HepG2 (cell line): ENCODE results near the gene STIM1. TPM values are rescaled to one million over a fixed set of nuclear protein-coding genes. Genes with fewer than 3 reads are reported as not detected.

Experiments used
- NFIC ChIP-seq: IDR thresholded peaks from 2 replicates; pipeline ENCODE4 v1.6.1; 2012; ENCODE audit warnings: mild to moderate bottlenecking, low read length, inconsistent platforms
- NR2F6 ChIP-seq, 2 experiments: IDR thresholded peaks; 2 replicates each; pipeline ENCODE4 v1.6.1; 2016; ENCODE audit warnings: antibody characterized with exemption in 1 of 2, mild to moderate bottlenecking in 1 of 2
- PAF1 ChIP-seq: IDR thresholded peaks from 2 replicates; pipeline ENCODE4 v1.6.1; 2016; ENCODE audit warnings: missing genetic modification reagents, missing compliant biosample characterization
- RARA ChIP-seq: IDR thresholded peaks from 2 replicates; pipeline ENCODE4 v1.6.1; 2016; ENCODE audit warnings: missing genetic modification reagents, missing compliant biosample characterization
- THAP7 ChIP-seq: sonication (generic); formaldehyde crosslinking; IDR thresholded peaks from 2 replicates; pipeline ENCODE4 v1.8.1; 2023; ENCODE audit warnings: mild to moderate bottlenecking, missing genetic modification reagents
- ZNF609 ChIP-seq: sonication (generic); formaldehyde crosslinking; IDR thresholded peaks from 2 replicates; pipeline ENCODE4 v1.4.0; 2020; ENCODE audit warnings: mild to moderate bottlenecking, missing genetic modification reagents, borderline replicate concordance
- polyA plus RNA-seq, 8 experiments: library from polyadenylated mRNA; depleted of rRNA in 3 of 8; stranded (reverse) in 7 of 8; unstranded in 1 of 8; fragments of >200 nt; fragmentation: Illumina TruSeq in 4 of 8; extraction: Trizol in 4 of 8; gene quantifications; 2 replicates each; pipeline versions ENCODE4 v1.2.1 to v1.2.3, GENCODE V29; 2011 to 2016; ENCODE audit warnings: low read depth in 4 of 8, missing spikeins in 1 of 8, mixed read lengths in 1 of 8; ENCODE audit not compliant: insufficient read depth in 1 of 8
- total RNA-seq, 5 experiments: library from RNA; depleted of rRNA; stranded (reverse); fragments of >200 nt; fragmentation: Illumina TruSeq; extraction: Trizol; gene quantifications; 2 replicates each; pipeline ENCODE4 v1.2.3, GENCODE V29; 2016; ENCODE audit warnings: low read depth in 1 of 5
- TF ChIP-seq, protein P1 (sequence below): sonication (generic); formaldehyde crosslinking; IDR thresholded peaks from 2 replicates; pipeline ENCODE4 v1.4.0; 2020; ENCODE audit warnings: missing genetic modification reagents
- TF ChIP-seq, protein P2 (sequence below): sonication (generic); formaldehyde crosslinking; IDR thresholded peaks from 2 replicates; pipeline ENCODE4 v1.4.0; 2020; ENCODE audit warnings: missing genetic modification reagents

The STIM1 gene
- total and polyA plus RNA-seq, 2 of the 13 experiments (the other 11 are each of a cell fraction or from before 2014, with no cell fraction given): 19.2 to 28.5 TPM

GRCh38 chr11:3877364-3878257, 22.1 kb downstream of the STIM1 start (continued):
- 0 out of 2 replicates have a peak, but pooled peaks have one; percentile 39 for TF ChIP-seq ZNF609 (CRISPR knock-in tag)
- 0 out of 2 replicates have a peak, but pooled peaks have one; percentile 30 for TF ChIP-seq NFIC
- no peak for TF ChIP-seq NR2F6 (IDR thresholded peaks at IDR 0.05)
- TF ChIP-seq NR2F6 (CRISPR knock-in tag; IDR thresholded peaks at IDR 0.05): peak; percentile 49; the same call in 1 of the 2 replicates
- TF ChIP-seq THAP7 (CRISPR knock-in tag): no peak
- TF ChIP-seq, protein P1, sequence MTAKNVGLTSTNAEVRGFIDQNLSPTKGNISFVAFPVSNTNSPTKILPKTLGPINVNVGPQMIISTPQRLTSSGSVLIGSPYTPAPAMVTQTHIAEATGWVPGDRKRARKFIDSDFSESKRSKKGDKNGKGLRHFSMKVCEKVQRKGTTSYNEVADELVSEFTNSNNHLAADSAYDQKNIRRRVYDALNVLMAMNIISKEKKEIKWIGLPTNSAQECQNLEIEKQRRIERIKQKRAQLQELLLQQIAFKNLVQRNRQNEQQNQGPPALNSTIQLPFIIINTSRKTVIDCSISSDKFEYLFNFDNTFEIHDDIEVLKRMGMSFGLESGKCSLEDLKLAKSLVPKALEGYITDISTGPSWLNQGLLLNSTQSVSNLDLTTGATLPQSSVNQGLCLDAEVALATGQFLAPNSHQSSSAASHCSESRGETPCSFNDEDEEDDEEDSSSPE: no peak
- no peak for TF ChIP-seq PAF1 (CRISPR knock-in tag)
- TF ChIP-seq, protein P2, sequence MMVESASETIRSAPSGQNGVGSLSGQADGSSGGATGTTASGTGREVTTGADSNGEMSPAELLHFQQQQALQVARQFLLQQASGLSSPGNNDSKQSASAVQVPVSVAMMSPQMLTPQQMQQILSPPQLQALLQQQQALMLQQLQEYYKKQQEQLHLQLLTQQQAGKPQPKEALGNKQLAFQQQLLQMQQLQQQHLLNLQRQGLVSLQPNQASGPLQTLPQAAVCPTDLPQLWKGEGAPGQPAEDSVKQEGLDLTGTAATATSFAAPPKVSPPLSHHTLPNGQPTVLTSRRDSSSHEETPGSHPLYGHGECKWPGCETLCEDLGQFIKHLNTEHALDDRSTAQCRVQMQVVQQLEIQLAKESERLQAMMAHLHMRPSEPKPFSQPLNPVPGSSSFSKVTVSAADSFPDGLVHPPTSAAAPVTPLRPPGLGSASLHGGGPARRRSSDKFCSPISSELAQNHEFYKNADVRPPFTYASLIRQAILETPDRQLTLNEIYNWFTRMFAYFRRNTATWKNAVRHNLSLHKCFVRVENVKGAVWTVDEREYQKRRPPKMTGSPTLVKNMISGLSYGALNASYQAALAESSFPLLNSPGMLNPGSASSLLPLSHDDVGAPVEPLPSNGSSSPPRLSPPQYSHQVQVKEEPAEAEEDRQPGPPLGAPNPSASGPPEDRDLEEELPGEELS (CRISPR knock-in tag): peak; percentile 25; the same call in 1 of the 2 replicates
- peak; percentile 28 for TF ChIP-seq RARA (CRISPR knock-in tag)
- TF ChIP-seq, all 625 proteins: peak for 39
